RWPE1 (cell line): ENCODE results near the gene RGS16.

Experiments used
- CTCF ChIA-PET: fragments of 350-600 bp; sonication (Branson Sonifier 250); formaldehyde crosslinking; extraction: SDS; loops from one replicate; lab custom pipeline; 2021; lab: Yijun Ruan, JAX
- POLR2A ChIA-PET: fragments of 400-600 bp; formaldehyde crosslinking; extraction: SDS; loops from one replicate; lab custom pipeline; 2020; ENCODE audit warnings: antibody characterized with exemption; ENCODE audit not compliant: low non-redundant PET; lab: Yijun Ruan, JAX
- DNase-seq: peaks from one replicate; pipeline ENCODE4 v3.0.0; 2012; ENCODE audit warnings: low spot score
- H3K27ac ChIP-seq: fragments of 450-650 bp; 2 replicates; pipeline ENCODE4 v1.5.1; 2017
- CTCF ChIP-seq: fragments of 450-650 bp; conservative IDR thresholded peaks from 2 replicates; pipeline ENCODE4 v1.5.1; 2017; ENCODE audit warnings: low read depth, mild to moderate bottlenecking

The RGS16 gene

DNA sequence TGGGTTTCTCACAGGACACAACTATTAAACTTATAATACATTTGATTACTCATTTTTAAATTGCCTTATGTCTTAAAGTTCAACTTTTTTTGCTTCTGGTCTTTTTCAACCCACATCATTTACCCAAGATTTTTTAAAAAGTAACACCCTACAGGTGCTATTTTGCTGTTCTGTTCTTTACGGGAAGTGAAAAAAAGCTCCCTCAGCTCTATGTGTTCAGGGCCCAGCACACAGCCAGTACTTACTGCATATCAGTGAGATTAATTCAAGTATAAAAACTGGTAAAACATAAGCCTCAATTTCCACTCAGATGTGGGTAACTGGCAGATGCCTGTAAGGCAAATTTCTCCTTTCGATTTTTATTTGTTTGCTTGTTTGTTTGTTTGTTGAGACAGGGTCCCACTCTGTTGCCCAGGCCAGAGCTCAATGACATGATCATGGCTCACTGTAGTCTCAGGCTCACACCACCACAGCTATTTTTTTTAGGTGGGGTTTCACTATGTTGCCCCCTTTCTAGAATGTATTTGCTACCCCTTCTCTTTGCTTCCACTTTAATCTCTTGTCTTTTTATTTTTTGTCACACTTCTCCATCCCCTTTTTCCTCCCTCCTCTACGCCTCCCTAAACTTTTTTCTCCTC is 35.4 kb downstream of the RGS16 start:
- ChIA-PET POLR2A (no interaction called here), CTCF (no interaction called here)
- no peak for TF ChIP-seq CTCF
- DNase-seq, result no peak
- H3K27ac ChIP-seq, result no peak overlapping the region

DNA sequence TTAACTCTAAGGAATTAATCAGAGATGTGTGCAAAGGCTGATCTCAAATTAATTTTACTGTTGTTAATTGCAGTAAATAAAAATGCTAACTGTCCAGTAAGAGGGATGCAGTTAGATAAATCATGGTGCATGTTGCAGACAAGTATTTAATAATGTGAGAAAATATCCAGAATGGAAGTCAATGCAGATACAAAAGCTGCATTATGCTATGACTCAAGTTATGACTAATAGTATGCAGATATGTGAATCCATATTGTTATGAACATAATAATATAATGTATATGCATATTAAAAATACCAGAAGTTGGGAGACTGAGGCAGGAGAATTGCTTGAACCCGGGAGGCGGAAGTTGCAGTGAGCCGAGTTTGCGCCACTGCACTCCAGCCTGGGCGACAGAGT is 36.6 kb downstream of the RGS16 start:
- ChIA-PET CTCF (no interaction called here), POLR2A (no interaction called here)
- no peak overlapping the region for H3K27ac ChIP-seq

GRCh38 chr1:182565537-182565936 is 38.7 kb downstream of the RGS16 start:
- TF ChIP-seq CTCF, result no peak
- CTCF ChIA-PET, result no interaction called here

More for the DNA sequence above, 36.6 kb downstream of the RGS16 start:
- no peak for DNase-seq
- TF ChIP-seq CTCF, result no peak

GRCh38 chr1:182564406-182565004 is 39.7 kb downstream of the RGS16 start:
- TF ChIP-seq CTCF, result no peak
- POLR2A ChIA-PET, result no interaction called here
- CTCF ChIA-PET, result no interaction called here
- no peak for DNase-seq
- no peak overlapping the region for H3K27ac ChIP-seq

More at GRCh38 chr1:182565537-182565936, 38.7 kb downstream of the RGS16 start:
- H3K27ac ChIP-seq, result no peak overlapping the region
- POLR2A ChIA-PET, result no interaction called here
- no peak for DNase-seq

DNA sequence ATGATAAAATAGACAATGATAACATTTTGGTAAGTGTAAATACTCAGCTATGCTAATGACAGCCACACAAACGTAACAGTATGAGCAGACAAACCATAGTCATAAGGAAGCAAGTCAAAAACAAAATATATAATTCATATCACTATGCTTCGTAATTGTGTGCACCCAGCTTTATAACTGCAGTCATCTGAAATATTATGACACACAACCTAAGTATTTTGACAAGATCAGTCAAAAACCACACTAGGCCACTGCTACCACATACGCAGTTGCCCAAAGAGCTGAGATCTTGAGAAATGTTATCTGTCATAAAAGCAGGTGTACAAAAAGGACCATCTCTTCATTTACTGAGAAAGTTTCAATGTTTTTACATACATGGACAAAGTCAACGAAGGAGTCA is 41.1 kb downstream of the RGS16 start:
- no peak overlapping the region for H3K27ac ChIP-seq
- POLR2A ChIA-PET, result no interaction called here
- CTCF ChIA-PET, result no interaction called here
- TF ChIP-seq CTCF, result no peak
- DNase-seq, result no peak

DNA sequence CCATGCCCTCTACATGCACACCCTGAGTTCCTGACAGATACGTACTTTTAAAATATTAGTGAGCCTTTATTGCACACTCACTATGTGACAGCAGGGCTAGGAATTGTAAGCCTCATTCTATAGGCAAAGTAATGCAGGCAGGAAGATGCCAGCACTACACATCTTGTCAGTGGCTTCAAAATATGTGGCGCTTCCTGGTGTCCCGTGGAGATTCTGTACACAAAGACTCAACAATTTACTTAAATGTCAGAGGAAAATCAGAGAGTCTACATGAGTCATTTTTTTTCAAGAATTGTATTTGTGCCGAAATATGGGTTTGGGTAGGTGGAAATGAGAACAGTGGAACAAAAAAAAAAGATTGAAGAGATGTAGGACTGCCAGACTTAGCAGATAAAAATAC is 42.7 kb downstream of the RGS16 start:
- POLR2A ChIA-PET, result no interaction called here

More for the DNA sequence above, 42.7 kb downstream of the RGS16 start:
- DNase-seq, result no peak
- H3K27ac ChIP-seq, result no peak overlapping the region
- no peak for TF ChIP-seq CTCF
- CTCF ChIA-PET, result no interaction called here
